HEK293 (cell line): Measurements from ENCODE around the gene INTS6.

ENCODE experiments used
- BCL11A ChIP-seq: fragments of 450-650 bp; formaldehyde crosslinking; IDR thresholded peaks from 2 replicates; pipeline ENCODE4 v1.5.1; 2016; ENCODE audit warnings: low read depth, missing biosample characterization, missing genetic modification characterization
- IKZF3 ChIP-seq: fragments of 450-650 bp; IDR thresholded peaks from 2 replicates; pipeline ENCODE4 v1.5.0; 2018; ENCODE audit warnings: missing biosample characterization, mild to moderate bottlenecking, missing genetic modification characterization, moderate library complexity
- PATZ1 ChIP-seq: fragments of 450-650 bp; formaldehyde crosslinking; IDR thresholded peaks from 2 replicates; pipeline ENCODE4 v1.5.1; 2016; ENCODE audit warnings: missing biosample characterization, missing genetic modification characterization
- REPIN1 ChIP-seq: fragments of 450-650 bp; formaldehyde crosslinking; IDR thresholded peaks from 2 replicates; pipeline ENCODE4 v1.5.1; 2017; ENCODE audit warnings: missing biosample characterization, missing genetic modification characterization, low read depth
- REST ChIP-seq: fragments of 450-650 bp; formaldehyde crosslinking; IDR thresholded peaks from 2 replicates; pipeline ENCODE4 v1.5.1; 2016; ENCODE audit warnings: missing biosample characterization, missing genetic modification characterization
- ZBTB1 ChIP-seq: fragments of 450-650 bp; formaldehyde crosslinking; IDR thresholded peaks from 2 replicates; pipeline ENCODE4 v1.5.1; 2016; ENCODE audit warnings: missing biosample characterization, missing genetic modification characterization
- ZBTB7A ChIP-seq: fragments of 450-650 bp; formaldehyde crosslinking; IDR thresholded peaks from 2 replicates; pipeline ENCODE4 v1.5.1; 2016; ENCODE audit warnings: low read depth, missing biosample characterization, missing genetic modification characterization
- ZNF324 ChIP-seq: fragments of 450-650 bp; formaldehyde crosslinking; IDR thresholded peaks from 2 replicates; pipeline ENCODE4 v1.5.1; 2016; ENCODE audit warnings: missing biosample characterization, missing genetic modification characterization
- ZSCAN16 ChIP-seq: fragments of 450-650 bp; formaldehyde crosslinking; IDR thresholded peaks from 2 replicates; pipeline ENCODE4 v1.5.1; 2016; ENCODE audit warnings: missing biosample characterization, missing genetic modification characterization

DNA sequence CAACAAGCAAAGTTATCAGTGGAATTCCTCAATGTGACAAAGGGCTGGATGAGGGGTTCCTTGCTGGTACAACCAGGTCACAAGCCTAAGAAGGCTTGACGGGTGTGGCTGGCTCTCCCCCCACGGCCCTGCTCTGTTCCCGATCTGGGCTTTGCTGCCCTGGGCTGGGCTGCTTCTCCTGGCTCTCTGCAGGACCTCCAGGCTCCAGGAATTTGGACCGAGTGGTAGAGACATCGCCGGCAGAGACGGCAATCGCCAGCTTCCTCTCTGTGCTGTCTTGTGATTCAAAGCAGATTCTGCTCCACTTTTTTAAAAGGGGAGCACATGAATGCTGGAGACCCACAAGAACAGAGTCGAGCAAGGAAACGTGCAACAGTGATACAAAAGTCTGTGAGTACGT, 113.5 kb downstream of the INTS6 start, which contains the start of gene SERPINE3:
- TF ChIP-seq ZBTB7A (tag by site-specific recombination) = no peak
- TF ChIP-seq IKZF3 = no peak
- no peak for TF ChIP-seq ZSCAN16 (tag by site-specific recombination)
- no peak for TF ChIP-seq REST (tag by site-specific recombination)
- no peak for TF ChIP-seq ZBTB1 (tag by site-specific recombination)
- TF ChIP-seq ZNF324 (tag by site-specific recombination) = no peak
- no peak for TF ChIP-seq PATZ1 (tag by site-specific recombination)
- TF ChIP-seq REPIN1 (tag by site-specific recombination) = no peak
- no peak for TF ChIP-seq BCL11A (tag by site-specific recombination)
